Measurements from ENCODE around the gene GNG7.
"Not testable (repeated sequence)": the region's sequence is repeated elsewhere in the genome, so short reads cannot be mapped to it uniquely, and the experiment has no call there.

The GNG7 gene

GRCh38 chr19:2690856-2691255 is 11.6 kb downstream of the GNG7 start:
- H3K36me3 Mint-ChIP-seq (ENCODE audit: insufficient read depth): peaks cover 6% of the 10 kb centered on the region
- DNase-seq: no peak
- no peak overlapping the region for H3K27ac Mint-ChIP-seq
- no peak for ATAC-seq (replicated peaks)
- no peak overlapping the region for H3K4me3 Mint-ChIP-seq
- H3K9me3 Mint-ChIP-seq: no peaks in the 10 kb centered on the region
- peaks cover 0 to 7% of the 10 kb centered on the region in 2 donors for H3K27me3 Mint-ChIP-seq
- H3K4me1 Mint-ChIP-seq (ENCODE audit: low read depth in 2 of 2): peaks cover 0 to 4% of the 10 kb centered on the region in 2 donors

DNA sequence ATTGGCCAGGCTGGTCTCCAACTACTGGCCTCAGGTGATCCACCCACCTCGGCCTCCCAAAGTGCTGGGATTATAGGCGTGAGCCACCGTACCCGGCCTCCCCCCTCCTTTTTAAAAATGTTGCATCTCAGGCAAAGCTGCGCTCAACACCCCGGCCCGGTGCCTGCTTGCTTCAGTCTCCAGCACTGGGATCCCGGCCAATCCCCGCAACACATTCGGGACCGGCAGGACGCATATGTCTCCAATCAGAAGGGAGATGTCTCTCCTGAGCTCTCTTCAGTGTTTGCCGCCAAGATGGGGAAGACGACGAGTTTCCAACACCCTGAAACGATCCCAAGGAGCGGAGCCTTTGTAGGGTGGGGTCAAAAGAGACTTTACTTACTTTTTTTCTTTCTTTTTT is 16.1 kb downstream of the GNG7 start:
- Mint-ChIP-seq H3K4me3 (no peak overlapping the region), H3K27ac (peak overlapping the region in 1 of 2 donors; percentile 31), H3K4me1 (ENCODE audit: low read depth in 2 of 2) (no peaks in the 10 kb centered on the region), H3K27me3 (no peaks in the 10 kb centered on the region), H3K9me3 (no peaks in the 10 kb centered on the region), H3K36me3 (ENCODE audit: insufficient read depth) (peaks cover 9% of the 10 kb centered on the region)
- DNase-seq (no peak), ATAC-seq (replicated peaks) (no peak)

- no peak overlapping the region for H3K4me3 Mint-ChIP-seq
- no peaks in the 10 kb centered on the region for H3K9me3 Mint-ChIP-seq
- H3K4me1 Mint-ChIP-seq (ENCODE audit: low read depth in 2 of 2): no peaks in the 10 kb centered on the region
- H3K27me3 Mint-ChIP-seq: no peaks in the 10 kb centered on the region
- H3K27ac Mint-ChIP-seq: no peak overlapping the region
- no peak for ATAC-seq (replicated peaks)
- no peak for DNase-seq
- peaks cover 16% of the 10 kb centered on the region for H3K36me3 Mint-ChIP-seq (ENCODE audit: insufficient read depth)
Observed at GRCh38 chr19:2685204-2685704, 17.2 kb downstream of the GNG7 start.

- no peaks in the 10 kb centered on the region for H3K4me1 Mint-ChIP-seq (ENCODE audit: low read depth in 2 of 2)
- no peak overlapping the region for H3K27ac Mint-ChIP-seq
- no peak for ATAC-seq (replicated peaks)
Observed at GRCh38 chr19:2683430-2684003, 19.0 kb downstream of the GNG7 start.

GRCh38 chr19:2680808-2681207 is 21.7 kb downstream of the GNG7 start:
- peaks cover 18 to 24% of the 10 kb centered on the region in 2 donors for H3K27me3 Mint-ChIP-seq
- H3K36me3 Mint-ChIP-seq (ENCODE audit: insufficient read depth): peaks cover 16% of the 10 kb centered on the region
- no peak overlapping the region for H3K4me3 Mint-ChIP-seq
- H3K27ac Mint-ChIP-seq: peak overlapping the region in 1 of 2 donors; percentile 84
- peak; percentile 35 for ATAC-seq (replicated peaks)
- peaks cover 0 to 2% of the 10 kb centered on the region in 2 donors for H3K4me1 Mint-ChIP-seq (ENCODE audit: low read depth in 2 of 2)
- no peaks in the 10 kb centered on the region for H3K9me3 Mint-ChIP-seq
- DNase-seq: no peak

More at GRCh38 chr19:2683430-2684003, 19.0 kb downstream of the GNG7 start:
- Mint-ChIP-seq H3K4me3 (no peak overlapping the region), H3K27me3 (peaks cover 11 to 15% of the 10 kb centered on the region in 2 donors), H3K36me3 (ENCODE audit: insufficient read depth) (peaks cover 16% of the 10 kb centered on the region), H3K9me3 (no peaks in the 10 kb centered on the region)
- DNase-seq: no peak

GRCh38 chr19:2679439-2679838 is 23.1 kb downstream of the GNG7 start:
- DNase-seq (no peak), ATAC-seq (replicated peaks) (no peak)
- Mint-ChIP-seq H3K4me3 (no peak overlapping the region), H3K9me3 (no peaks in the 10 kb centered on the region), H3K27ac (no peak overlapping the region), H3K36me3 (ENCODE audit: insufficient read depth) (peaks cover 16% of the 10 kb centered on the region), H3K4me1 (ENCODE audit: low read depth in 2 of 2) (peaks cover 0 to 2% of the 10 kb centered on the region in 2 donors), H3K27me3 (peaks cover 18 to 33% of the 10 kb centered on the region in 2 donors)

- not testable (repeated sequence) for ATAC-seq (replicated peaks); H3K4me3 Mint-ChIP-seq; H3K27ac Mint-ChIP-seq; H3K9me3 Mint-ChIP-seq; H3K4me1 Mint-ChIP-seq (ENCODE audit: low read depth in 2 of 2); DNase-seq
- Mint-ChIP-seq H3K27me3 (peaks cover 18 to 33% of the 10 kb centered on the region in 2 donors), H3K36me3 (ENCODE audit: insufficient read depth) (peaks cover 16% of the 10 kb centered on the region)
Observed at GRCh38 chr19:2678948-2679347, 23.5 kb downstream of the GNG7 start.

GRCh38 chr19:2678044-2678671 is 24.3 kb downstream of the GNG7 start:
- no peak overlapping the region for H3K27ac Mint-ChIP-seq
- ATAC-seq (replicated peaks) (peak; percentile 39), DNase-seq (no peak)
- peaks cover 13% of the 10 kb centered on the region for H3K36me3 Mint-ChIP-seq (ENCODE audit: insufficient read depth)
- H3K9me3 Mint-ChIP-seq: no peaks in the 10 kb centered on the region
- no peak overlapping the region for H3K4me3 Mint-ChIP-seq
- H3K4me1 Mint-ChIP-seq (ENCODE audit: low read depth in 2 of 2): peaks cover 0 to 2% of the 10 kb centered on the region in 2 donors
- peaks cover 18 to 33% of the 10 kb centered on the region in 2 donors for H3K27me3 Mint-ChIP-seq

- Mint-ChIP-seq H3K4me3 (no peak overlapping the region), H3K27ac (peak overlapping the region in 1 of 2 donors; percentile 72), H3K36me3 (ENCODE audit: insufficient read depth) (peaks cover 8% of the 10 kb centered on the region), H3K4me1 (ENCODE audit: low read depth in 2 of 2) (peaks cover 0 to 2% of the 10 kb centered on the region in 2 donors), H3K27me3 (peaks cover 18 to 33% of the 10 kb centered on the region in 2 donors), H3K9me3 (no peaks in the 10 kb centered on the region)
- DNase-seq (no peak), ATAC-seq (replicated peaks) (no peak)
Observed at GRCh38 chr19:2676823-2677222, 25.7 kb downstream of the GNG7 start.

- DNase-seq (no peak), ATAC-seq (replicated peaks) (no peak)
- Mint-ChIP-seq H3K4me1 (ENCODE audit: low read depth in 2 of 2) (peaks cover 0 to 2% of the 10 kb centered on the region in 2 donors), H3K4me3 (no peak overlapping the region), H3K9me3 (no peaks in the 10 kb centered on the region), H3K27ac (no peak overlapping the region), H3K27me3 (peaks cover 18 to 33% of the 10 kb centered on the region in 2 donors), H3K36me3 (ENCODE audit: insufficient read depth) (peaks cover 2% of the 10 kb centered on the region)
Observed at GRCh38 chr19:2675892-2676291, 26.6 kb downstream of the GNG7 start.

DNA sequence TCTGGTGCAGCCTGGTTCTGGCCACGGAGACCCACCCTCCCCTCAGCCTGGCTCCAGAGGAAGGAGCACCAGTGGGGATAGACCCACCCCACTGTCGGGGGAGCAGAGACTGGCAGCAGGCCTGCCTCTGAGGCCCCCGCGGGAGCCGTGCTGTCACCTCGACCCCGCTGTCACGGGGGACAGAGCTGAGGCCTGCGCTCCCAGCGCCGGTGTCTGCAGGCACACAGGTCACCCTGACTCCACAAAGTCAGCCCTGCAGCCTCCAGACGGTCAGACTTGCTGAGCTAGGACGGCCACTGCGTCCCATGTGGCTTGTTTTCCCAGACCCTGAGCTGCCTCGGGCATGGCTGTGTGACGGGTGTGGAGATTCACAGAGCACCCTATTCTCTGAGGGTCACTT is 32.3 kb downstream of the GNG7 start:
- Mint-ChIP-seq H3K36me3 (ENCODE audit: insufficient read depth) (no peaks in the 10 kb centered on the region), H3K4me3 (no peak overlapping the region), H3K27ac (no peak overlapping the region), H3K27me3 (peaks cover 11 to 16% of the 10 kb centered on the region in 2 donors), H3K4me1 (ENCODE audit: low read depth in 2 of 2) (no peaks in the 10 kb centered on the region), H3K9me3 (no peaks in the 10 kb centered on the region)
- DNase-seq (no peak), ATAC-seq (replicated peaks) (no peak)

DNA sequence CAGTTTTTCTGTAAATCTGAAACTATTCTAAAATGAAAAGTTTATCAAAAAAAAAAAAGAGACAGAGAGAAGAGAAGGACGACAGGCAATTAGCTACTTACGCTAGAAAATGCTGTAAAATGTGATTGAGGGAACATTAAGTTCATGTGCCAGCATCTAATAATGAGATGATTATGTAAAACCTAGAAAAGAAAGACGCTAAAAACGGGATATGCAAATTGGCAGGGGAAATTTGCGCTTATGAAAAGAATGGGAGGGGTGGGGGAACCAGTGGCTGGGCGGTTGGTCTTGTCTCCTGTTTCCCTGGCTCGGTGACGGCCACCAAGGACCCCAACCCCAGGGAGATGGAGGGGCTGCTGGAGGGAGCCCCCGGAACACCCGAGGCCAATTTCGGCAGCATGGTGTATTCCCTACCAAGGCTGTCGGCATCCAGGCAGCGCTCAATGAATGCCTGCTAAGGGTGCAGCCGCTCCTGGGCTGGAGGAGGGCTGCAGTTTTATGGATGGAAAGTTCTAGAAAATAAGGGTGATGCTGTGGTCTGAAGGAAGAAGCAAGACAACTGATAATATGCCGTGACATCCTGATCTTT is 34.2 kb downstream of the GNG7 start:
- no peaks in the 10 kb centered on the region for H3K36me3 Mint-ChIP-seq (ENCODE audit: insufficient read depth)
- H3K27me3 Mint-ChIP-seq: peaks cover 19% of the 10 kb centered on the region in 2 donors
- no peak for ATAC-seq (replicated peaks)
- no peaks in the 10 kb centered on the region for H3K9me3 Mint-ChIP-seq
- H3K4me1 Mint-ChIP-seq (ENCODE audit: low read depth in 2 of 2): no peaks in the 10 kb centered on the region
- no peak overlapping the region for H3K4me3 Mint-ChIP-seq
- DNase-seq: no peak
- H3K27ac Mint-ChIP-seq: peak overlapping the region in 1 of 2 donors; percentile 20

GRCh38 chr19:2667349-2667748 is 35.1 kb downstream of the GNG7 start:
- not testable (repeated sequence) for H3K9me3 Mint-ChIP-seq; H3K4me1 Mint-ChIP-seq (ENCODE audit: low read depth in 2 of 2); H3K36me3 Mint-ChIP-seq (ENCODE audit: insufficient read depth); ATAC-seq (replicated peaks); DNase-seq; H3K27ac Mint-ChIP-seq; H3K4me3 Mint-ChIP-seq
- peaks cover 19% of the 10 kb centered on the region in 2 donors for H3K27me3 Mint-ChIP-seq
